ENCODE measurements around the gene SRMS.
"Not testable (repeated sequence)": the region's sequence is repeated elsewhere in the genome, so short reads cannot be mapped to it uniquely, and the experiment has no call there.

The SRMS gene

DNA sequence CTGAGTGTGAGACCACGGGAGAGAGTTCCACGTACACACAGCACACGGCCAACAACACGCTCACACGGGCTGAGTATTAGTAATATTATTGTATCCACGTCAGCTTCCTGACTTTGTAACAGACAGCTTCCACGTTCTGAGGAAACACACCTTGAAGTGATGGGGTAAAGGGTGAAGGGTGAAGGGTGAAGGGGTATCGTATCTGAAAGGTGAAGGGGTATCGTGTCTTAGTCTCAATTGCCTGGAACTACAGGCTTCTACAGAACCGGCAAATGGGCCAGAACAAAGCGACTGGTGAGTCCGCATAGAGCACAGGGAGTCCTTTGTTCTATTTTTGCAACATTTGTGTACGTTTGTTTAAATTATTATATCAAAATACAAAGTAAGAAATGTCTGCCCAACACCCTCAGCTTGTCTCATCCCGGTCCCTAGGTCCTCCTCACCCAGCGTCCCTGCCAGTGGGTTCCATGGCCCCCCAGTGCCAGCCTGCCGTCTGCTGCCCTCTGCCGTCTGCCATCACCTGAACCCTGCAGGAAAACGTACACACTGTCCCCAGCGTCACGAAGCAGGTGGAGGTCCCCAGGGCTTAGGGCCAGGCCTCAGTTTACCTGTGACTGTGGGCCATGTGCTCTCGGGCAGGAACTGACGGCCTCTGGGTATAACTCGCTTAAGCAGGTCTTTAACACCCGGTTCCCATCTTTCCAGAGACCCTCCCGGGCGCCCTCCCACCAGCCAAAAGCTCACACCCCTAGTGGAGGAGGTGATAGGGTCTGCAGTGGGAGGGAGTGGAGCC, 30.9 kb upstream of the SRMS start:
- DNase-seq (ENCODE audit: low spot score) = no peak

DNA sequence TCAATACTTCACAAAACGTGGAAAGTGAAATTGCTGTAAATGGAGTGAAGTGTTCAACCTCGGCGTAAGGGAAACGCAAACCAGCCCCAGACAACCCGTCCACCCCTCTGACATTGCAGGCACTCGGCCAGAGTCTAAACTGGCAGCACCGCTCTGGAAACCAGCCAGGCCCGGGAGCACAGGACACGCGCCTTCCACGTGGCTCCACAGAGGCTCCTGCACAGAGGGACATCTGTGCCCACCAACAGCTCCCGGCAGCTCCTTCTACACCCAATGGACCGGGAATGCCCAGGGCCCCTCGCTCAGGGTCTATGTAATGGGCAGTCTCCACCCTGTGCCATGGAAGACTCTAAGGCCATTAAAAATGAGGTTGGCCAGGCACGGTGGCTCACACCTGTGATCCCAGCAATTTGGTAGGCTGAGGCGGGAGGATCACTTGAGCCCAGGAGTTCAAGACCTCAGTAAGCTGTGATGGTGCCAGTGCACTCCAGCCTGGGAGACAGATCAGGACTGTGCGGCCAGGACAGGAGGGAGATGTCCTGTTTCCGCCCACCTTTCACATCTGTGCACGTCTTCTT, 29.9 kb upstream of the SRMS start:
- no peak for DNase-seq (ENCODE audit: low spot score)

- no peak for DNase-seq (ENCODE audit: low spot score)
Observed at GRCh38 chr20:63576311-63576710, 28.8 kb upstream of the SRMS start.

DNA sequence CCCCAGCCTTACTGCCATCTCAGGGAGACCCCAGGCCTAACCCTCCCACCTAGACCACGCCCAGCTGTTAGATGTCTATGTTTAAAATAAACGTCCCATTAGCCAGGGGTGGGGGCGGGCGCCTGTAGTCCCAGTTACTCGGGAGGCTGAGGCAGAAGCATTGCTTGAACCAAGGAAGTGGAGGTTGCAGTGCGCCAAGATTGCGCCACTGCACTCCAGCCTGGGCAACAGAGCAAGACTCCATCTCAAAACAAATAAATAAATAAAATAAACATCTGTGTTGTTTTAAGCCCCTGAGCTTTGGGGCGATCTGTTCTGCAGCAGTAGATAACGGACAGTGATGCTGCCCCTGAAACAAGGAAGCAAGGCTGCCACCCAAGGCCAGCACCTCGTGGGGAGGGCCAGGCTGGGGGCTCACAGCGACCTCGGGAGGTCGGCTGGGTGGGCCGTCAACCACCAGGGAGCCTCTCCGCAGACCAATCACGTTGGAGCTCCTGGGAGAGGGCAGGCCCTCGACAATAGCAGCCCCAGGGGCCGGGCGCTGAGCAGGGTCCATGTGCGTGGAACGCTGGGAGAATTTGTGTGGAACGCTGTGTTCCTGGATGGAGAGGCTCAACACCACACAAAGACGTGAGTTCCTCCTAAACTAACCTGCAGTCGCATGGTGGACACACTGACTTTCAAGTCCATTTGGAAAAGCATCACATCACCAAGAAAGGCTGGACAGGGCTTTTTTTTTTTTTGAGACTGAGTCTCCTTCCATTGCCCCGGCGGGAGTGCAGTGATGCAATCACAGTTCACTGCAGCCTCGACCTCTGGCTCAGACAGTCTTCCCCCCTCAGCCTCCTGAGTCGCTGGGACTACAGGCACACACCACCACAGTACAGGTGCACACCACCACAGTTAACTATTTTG, 27.5 kb upstream of the SRMS start:
- no peak for DNase-seq (ENCODE audit: low spot score)

DNA sequence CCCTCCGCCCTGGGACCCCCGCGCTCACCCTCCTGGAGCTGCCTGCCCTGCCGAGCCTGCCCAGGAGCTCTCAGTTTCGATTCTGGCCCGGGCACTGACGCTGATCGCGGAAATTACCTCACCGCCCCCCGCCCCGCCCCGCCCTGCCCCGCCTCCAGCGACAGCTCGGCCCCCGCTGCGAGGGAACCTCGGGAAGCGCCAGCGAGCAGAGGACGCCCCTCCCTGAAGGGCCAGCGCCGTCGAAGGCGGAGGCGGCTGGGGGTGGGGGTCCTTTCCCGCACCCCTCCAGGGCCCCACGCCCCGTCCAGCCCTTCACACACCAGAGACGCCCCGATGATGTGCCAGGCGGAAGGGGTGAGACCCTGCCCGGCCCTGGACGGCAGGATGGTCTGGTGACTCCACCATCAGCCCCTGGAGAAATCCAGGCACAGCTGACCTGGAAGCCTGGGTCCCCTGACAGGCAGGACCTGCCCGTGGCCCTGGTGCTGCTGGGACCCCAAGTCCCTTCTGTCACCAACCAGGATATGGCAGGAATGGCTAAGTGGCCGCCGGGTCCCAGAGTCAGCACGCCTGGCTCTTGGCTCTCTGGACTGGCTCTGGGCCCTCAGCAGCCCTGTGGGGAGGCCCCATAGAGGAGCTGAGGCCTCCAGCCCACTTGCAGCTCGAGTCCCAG, 26.7 kb upstream of the SRMS start, which contains the start of gene HELZ2:
Gene HELZ2 (minus strand): TSS at position 84 of the 673 bp plus-strand sequence. CDS start 1,854 bp downstream, outside the sequence.
- peak; percentile 71 for DNase-seq (ENCODE audit: low spot score)

- DNase-seq (ENCODE audit: low spot score) = peak; percentile 36
Observed at GRCh38 chr20:63573647-63574131, 26.1 kb upstream of the SRMS start.

GRCh38 chr20:63572788-63573646, 25.5 kb upstream of the SRMS start:
- DNase-seq (ENCODE audit: low spot score) = no peak

GRCh38 chr20:63572071-63572787, 24.7 kb upstream of the SRMS start:
- DNase-seq (ENCODE audit: low spot score) = no peak

GRCh38 chr20:63571087-63571478, 23.5 kb upstream of the SRMS start:
- DNase-seq (ENCODE audit: low spot score) = not testable (repeated sequence)

DNA sequence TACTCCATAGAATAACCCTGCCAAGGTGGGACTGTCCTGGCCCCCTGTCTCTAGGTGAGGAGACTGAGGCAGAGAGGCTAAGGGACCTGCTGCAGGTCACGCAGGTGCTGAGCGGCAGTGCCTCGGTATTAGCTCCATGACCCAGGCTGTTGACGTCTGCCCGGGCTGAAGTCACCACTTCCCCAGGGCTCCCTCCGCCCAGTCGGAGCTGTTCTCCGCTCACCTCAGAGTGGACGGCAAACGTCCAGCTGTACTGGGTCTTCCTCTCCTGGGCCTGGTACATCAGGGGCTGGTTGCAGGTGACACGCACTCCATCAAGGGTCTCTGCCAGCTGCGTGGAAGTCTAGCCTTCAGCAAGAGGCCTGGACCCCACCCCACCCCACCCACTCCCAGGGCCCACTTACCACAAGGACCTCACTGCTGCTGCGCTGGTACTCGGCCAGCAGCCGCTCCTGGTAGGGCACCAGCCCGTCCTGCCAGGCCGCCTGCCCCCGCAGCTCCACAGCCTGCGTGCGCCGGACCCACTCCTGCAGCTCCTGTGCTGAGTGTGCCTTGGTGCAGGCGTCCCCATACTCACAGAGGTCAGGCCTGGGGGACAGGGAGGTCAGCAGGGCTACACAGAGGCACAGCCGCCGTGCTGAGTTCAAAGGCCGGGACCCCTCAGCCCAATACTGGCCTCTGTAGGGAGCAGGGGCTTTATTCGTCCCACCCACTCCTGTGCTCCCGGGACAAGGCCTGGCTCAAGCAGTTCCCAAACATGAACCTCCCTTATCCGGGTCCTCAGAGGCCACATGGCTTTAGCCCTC, 22.9 kb upstream of the SRMS start:
- no peak for DNase-seq (ENCODE audit: low spot score)

- DNase-seq (ENCODE audit: low spot score) = no peak
Observed at GRCh38 chr20:63568986-63569949, 21.7 kb upstream of the SRMS start.

DNA sequence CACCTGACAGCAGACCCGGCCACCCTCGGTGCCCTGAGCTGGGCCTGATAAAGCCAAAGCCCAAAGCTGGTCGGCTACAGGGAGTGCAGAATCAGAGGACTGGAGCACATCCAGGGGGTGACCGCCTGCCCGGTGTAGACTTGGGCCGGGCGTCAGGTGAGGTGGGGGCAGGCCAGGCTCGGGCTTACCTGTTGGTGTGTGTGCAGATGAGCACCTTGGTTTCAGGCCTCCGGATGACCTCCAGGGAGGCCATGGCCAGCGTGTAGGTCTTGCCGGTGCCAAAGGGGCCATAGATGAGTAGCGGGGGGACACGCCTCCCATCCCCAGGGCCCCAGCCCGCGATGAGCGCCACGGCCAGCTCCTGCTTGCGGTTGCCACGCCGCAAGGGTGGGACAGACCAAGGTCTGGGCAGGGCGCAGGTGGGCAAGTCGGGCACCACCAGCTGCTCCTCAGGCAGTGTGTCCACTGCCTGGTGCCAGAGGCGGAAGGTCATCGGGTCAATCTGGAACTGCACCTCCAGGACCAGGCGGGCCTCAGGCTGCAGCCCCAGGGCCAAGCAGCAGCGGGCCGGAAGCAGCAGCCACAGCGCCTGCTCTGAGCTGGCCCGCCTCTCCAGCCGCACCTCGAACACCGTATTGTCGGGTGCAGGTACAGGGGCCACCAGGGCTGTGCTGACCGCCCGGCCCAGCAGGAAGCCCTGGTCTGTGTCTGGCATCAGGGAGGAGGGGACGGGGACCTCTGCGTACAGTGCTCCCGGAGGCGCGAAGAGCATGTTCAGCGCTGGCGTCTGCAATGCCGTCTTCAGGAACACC, 20.8 kb upstream of the SRMS start:
- no peak for DNase-seq (ENCODE audit: low spot score)

GRCh38 chr20:63567386-63568169, 20.0 kb upstream of the SRMS start:
- DNase-seq (ENCODE audit: low spot score) = peak; percentile 55

DNA sequence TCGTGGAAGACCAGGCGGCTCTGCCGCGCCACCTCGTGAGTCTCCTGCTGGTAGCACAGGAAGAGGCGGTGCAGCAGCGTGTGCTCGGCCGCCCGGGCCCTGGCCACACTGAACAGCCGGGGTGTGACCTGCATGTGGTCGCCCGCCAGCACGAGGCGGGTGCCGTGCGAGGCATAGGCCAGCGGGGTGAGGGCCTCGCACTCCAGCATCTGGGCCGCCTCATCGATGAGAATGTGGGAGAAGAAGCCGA, 19.5 kb upstream of the SRMS start:
- no peak for DNase-seq (ENCODE audit: low spot score)

DNA sequence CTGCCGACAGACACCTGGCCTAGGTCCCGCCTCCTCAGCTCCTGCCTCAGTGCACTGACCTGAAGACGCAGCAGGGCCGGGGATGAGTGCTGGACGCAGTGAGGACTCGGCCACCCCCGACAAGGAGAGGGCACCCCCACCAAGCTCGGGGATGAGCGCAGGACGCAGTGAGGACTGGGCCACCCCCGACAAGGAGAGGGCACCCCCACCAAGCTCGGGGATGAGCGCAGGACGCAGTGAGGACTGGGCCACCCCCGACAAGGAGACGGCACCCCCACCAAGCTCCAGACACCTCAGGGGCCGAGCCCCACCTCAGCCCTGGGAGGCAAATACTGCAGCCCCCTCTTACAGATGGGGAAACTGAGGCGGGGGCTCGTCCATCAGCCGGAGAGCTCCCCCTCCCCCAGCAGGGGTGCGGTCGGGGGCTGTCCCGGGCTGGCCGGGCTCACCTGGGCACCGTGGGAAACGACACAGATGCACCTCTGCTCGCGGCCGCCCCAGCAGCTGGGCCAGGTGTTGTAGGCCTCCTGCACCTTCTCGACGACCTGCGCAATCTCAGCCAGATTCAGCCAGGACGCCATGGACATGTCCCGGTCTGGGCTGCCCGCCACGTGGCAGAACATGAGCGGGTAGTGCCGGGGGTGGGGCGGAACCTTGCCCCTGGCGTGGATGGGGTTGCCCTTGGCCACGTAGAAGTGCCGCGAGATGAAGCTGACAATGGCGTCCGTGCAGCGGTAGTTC, 19.0 kb upstream of the SRMS start:
- no peak for DNase-seq (ENCODE audit: low spot score)

DNA sequence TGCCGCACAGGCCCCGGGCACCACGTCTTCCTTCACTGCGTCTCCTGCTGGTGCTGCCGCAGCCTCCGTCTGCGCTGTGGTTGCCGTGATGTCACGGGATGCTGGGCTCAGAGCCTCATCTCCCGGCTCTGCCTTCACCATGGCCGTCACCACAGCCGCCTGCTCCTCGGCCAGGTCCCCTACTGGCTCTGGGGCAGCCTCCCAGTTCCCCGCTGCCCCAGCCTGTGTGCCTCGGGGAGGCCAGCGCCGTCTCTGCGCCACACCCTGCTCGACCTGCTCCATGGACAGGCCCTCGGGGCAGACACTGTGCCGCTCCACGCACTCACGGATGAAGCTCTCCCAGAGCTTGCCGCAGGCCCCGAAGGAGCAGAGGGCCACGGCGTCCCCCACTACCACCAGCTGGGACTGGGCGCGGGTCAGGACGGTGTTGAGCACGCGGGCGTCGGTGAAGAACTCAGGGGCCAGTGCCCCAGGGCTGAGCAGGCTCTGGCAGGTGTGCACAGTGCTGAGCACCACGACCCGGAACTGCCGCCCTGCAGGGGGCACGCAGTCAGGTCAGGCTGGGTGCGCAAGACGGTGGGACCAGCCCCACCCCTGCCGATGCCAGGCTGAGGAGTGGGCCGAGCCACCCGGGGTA, 18.3 kb upstream of the SRMS start:
- DNase-seq (ENCODE audit: low spot score) = no peak
